Heart left ventricle (tissue), 16 donors: Measurements from ENCODE around the gene HDAC4. TPM values are rescaled to one million over a fixed set of nuclear protein-coding genes. Genes with fewer than 3 reads are reported as not detected.

Experiments used
- ATAC-seq, 4 donors: fragments of 200-7000 bp; cut with Tn5 transposase; one replicate each; pipeline ENCODE4 v1.9.1; 2020 to 2022; ENCODE audit warnings: moderate library complexity in 4 of 4, mild to moderate bottlenecking in 3 of 4, moderate number of reproducible peaks in 1 of 4
- DNase-seq, 5 donors: peaks; one replicate each; pipeline ENCODE4 v3.0.0-alpha.2; 2020
- H3K27ac ChIP-seq, 12 donors: fragments of 200-600 bp; sonication (generic) in 4 of 12; one replicate each; pipeline versions ENCODE4 v1.5.0 to v1.8.0; 2016 to 2022; ENCODE audit warnings: mild to moderate bottlenecking in 2 of 12
- H3K27me3 ChIP-seq, 9 donors: fragments of 200-600 bp; sonication (generic) in 2 of 9; one replicate each; pipeline versions ENCODE4 v1.5.1 to v1.8.0; 2016 to 2022; ENCODE audit warnings: mild to moderate bottlenecking in 3 of 9
- H3K36me3 ChIP-seq, 9 donors: fragments of 200-600 bp; sonication (generic) in 2 of 9; one replicate each; pipeline versions ENCODE4 v1.5.0 to v1.8.0; 2018 to 2022; ENCODE audit warnings: mild to moderate bottlenecking in 2 of 9
- H3K4me1 ChIP-seq, 12 donors: fragments of 200-600 bp; sonication (generic) in 4 of 12; one replicate each; pipeline versions ENCODE4 v1.5.0 to v1.8.0; 2016 to 2022; ENCODE audit warnings: mild to moderate bottlenecking in 3 of 12
- H3K4me3 ChIP-seq, 12 donors: fragments of 200-600 bp; sonication (generic) in 4 of 12; one replicate each; pipeline versions ENCODE4 v1.5.0 to v1.8.0; 2017 to 2022; ENCODE audit warnings: mild to moderate bottlenecking in 9 of 12, moderate library complexity in 4 of 12
- H3K9me3 ChIP-seq, 12 donors: fragments of 200-600 bp; sonication (generic) in 4 of 12; one replicate each; pipeline versions ENCODE4 v1.5.0 to v1.8.0; 2016 to 2022; ENCODE audit warnings: mild to moderate bottlenecking in 1 of 12
- CTCF ChIP-seq, 12 donors: fragments of 200-600 bp; sonication (generic) in 4 of 12; IDR thresholded peaks; one replicate each; pipeline versions ENCODE4 v1.5.0 to v1.8.0; 2018 to 2022; ENCODE audit warnings: antibody characterized with exemption in 12 of 12, mild to moderate bottlenecking in 5 of 12
- POLR2A ChIP-seq, 2 donors: fragments of 450-650 bp; IDR thresholded peaks; one replicate each; pipeline ENCODE4 v1.6.1; 2017; ENCODE audit warnings: antibody characterized with exemption in 2 of 2, mild to moderate bottlenecking in 2 of 2, moderate library complexity in 2 of 2
- WGBS, 4 donors: extraction: QIAGEN DNeasy Blood & Tissue Kit in 2 of 4; methylation state at CpG; one replicate each; pipeline versions ENCODE4 v1.1.5 to v1.1.7; 2013 to 2018; 5-methylcytosine and 5-hydroxymethylcytosine counted together
- intact Hi-C, 10 donors: fragments of 100-400 bp; cut with DNase I; formaldehyde crosslinking; loops; one replicate each; pipeline versions ENCODE4 v1.11.1 to v1.14.2; 2022
- polyA plus RNA-seq, 2 donors: library from polyadenylated mRNA; stranded (reverse); fragments of 200-250 nt; gene quantifications; one replicate each; pipeline ENCODE4 v1.2.3, GENCODE V29; 2013
- total RNA-seq, 9 donors: library from RNA; depleted of rRNA in 2 of 9; stranded (reverse); fragments of >200 nt in 2 of 9; fragmentation: NEBNext Ultra II Directional in 3 of 9; extraction: Animal tissue kit (Norgen Biotek cat#: 25700) in 3 of 9; gene quantifications; one replicate each; pipeline versions ENCODE4 v1.1.0 to v1.2.4, GENCODE V29; 2016 to 2023
- donor health status: ischemic (EF 13 %, LVEDD 7.1; RV severe dilation, severe dysfunction).
- donor health status: healthy with polysubstance abuse.
- donor health status: DM: no; HTN: yes; CAD: no.
- donor health status: DM: no; HTN: no; CAD: no.
- donor health status: ischemic (EF 25% LVEDD 6.9; RV normal size, moderate dysfunction).
- donor health status: ischemic (EF 25% LVEDD 5.7; RV mildly dilated, moderate dysfunction).
- donor health status: healthy.
- donor health status: DM: yes; HTN: yes; CAD: no.
- donor health status: ischemic (EF 35%, LVEDD 5.7; RV mildly dilated, moderate dysfunction).
- donor health status: nonischemic (EF 11% LVEDD 7.7; RV severe dilation, severe dysfunction).
- donor health status: DM: yes; HTN: yes; CAD: no.
- donor health status: PGD.
- donor health status: ischemic (EF 29% LVEDD 5.4; RV normal size, mild dysfunction).
- donor health status: nonischemic (EF 23%, LVEDD 6.1; RV moderate dilation, normal function).

HDAC4 gene
- total and polyA plus RNA-seq, 11 donors: 13.9 to 37.6 (median 27.5) TPM

- WGBS, 4 donors: 89 to 94% (median 92%) methylated on average over 12 of the region's 12 CpGs
- H3K27me3 ChIP-seq: peaks cover 0 to 36% (median 10%) of the 10 kb centered on the region in 9 donors
These were observed 383.2 kb downstream of the HDAC4 start for GRCh38 chr2:239017491-239018098.

DNA sequence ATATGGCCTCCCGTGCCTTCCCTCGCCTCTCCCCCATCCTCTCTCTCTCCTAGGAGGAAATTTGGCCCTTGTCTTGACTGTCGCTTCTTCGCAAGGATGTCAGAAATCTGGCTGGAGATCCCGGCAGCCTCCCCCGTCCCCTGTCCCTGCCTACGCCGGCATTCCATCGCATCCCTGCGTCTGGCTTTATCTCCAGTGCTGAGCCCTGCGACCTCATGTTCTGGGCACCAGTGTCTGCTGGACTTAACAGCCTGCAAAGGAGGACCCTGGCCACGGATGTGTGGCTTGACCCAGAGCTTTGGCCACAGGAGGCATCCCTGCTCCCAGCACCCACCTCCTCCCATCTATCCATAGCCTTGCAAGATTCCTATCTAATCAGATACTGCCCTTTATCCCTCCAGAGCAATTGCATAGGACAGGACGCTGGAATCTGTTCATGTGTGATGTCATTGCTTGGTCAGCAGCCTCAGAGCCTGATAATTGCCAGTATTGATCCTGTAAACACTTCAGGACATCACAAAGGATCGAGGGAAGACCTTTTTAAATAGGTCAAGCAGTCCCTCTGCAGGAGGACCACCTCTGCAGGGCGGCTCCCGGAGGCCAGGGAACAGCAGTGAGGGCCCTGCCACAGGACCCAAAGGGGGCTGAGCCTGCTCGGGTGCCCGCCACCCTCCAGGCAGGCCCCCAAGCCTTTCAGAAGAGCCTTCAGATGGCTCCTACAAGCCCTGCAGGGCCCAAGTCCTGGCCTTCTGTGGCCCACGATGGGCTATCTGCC lies 384.7 kb downstream of the HDAC4 start:
- WGBS, 4 donors: 54 to 63% (median 54%) methylated on average over 17 to 19 of the region's 19 CpGs
- Histone ChIP-seq H3K9me3 (no peaks in the 10 kb centered on the region), H3K27me3 (peaks cover 0 to 33% (median 15%) of the 10 kb centered on the region in 9 donors), H3K4me3 (no peak overlapping the region), H3K36me3 (no peaks in the 10 kb centered on the region), H3K4me1 (no peaks in the 10 kb centered on the region), H3K27ac (no peak overlapping the region)
- DNase-seq (peak in 1 of 5 donors; percentile 33), ATAC-seq (no peak)
- intact Hi-C loops: no loop called here
- no peak for TF ChIP-seq POLR2A (IDR thresholded peaks at IDR 0.05)
- no peak for TF ChIP-seq CTCF (IDR thresholded peaks at IDR 0.05)

More at GRCh38 chr2:239017491-239018098, 383.2 kb downstream of the HDAC4 start:
- Histone ChIP-seq H3K27ac (no peak overlapping the region), H3K4me1 (no peaks in the 10 kb centered on the region), H3K4me3 (no peak overlapping the region), H3K36me3 (no peaks in the 10 kb centered on the region), H3K9me3 (no peaks in the 10 kb centered on the region)
- no peak for TF ChIP-seq CTCF (IDR thresholded peaks at IDR 0.05)
- no peak for TF ChIP-seq POLR2A (IDR thresholded peaks at IDR 0.05)
- no peak for ATAC-seq
- intact Hi-C loops: no loop called here
- DNase-seq: no peak

- intact Hi-C loops: no loop called here
- no peak overlapping the region for H3K4me3 ChIP-seq
- TF ChIP-seq CTCF (IDR thresholded peaks at IDR 0.05) (no peak), POLR2A (IDR thresholded peaks at IDR 0.05) (no peak)
- 72 to 79% (median 75%) methylated on average over 22 to 25 of the region's 25 CpGs for WGBS, 4 donors
- peaks cover 0 to 40% (median 15%) of the 10 kb centered on the region in 9 donors for H3K27me3 ChIP-seq
- DNase-seq (peak in 1 of 5 donors; percentile 44), ATAC-seq (no peak)
- no peaks in the 10 kb centered on the region for H3K4me1 ChIP-seq
- H3K9me3 ChIP-seq: no peaks in the 10 kb centered on the region
- H3K27ac ChIP-seq: no peak overlapping the region
- no peaks in the 10 kb centered on the region for H3K36me3 ChIP-seq
These were observed 385.5 kb downstream of the HDAC4 start for GRCh38 chr2:239015218-239015900.
